Left ventricle myocardium inferior (tissue), 1 donor: ENCODE data around the gene CMTM3. TPM values are rescaled to one million over a fixed set of nuclear protein-coding genes. Genes with fewer than 3 reads are reported as not detected.

Source experiments
- DNase-seq: peaks from one replicate; pipeline ENCODE4 v3.0.0-alpha.2; 2020
- H3K27ac ChIP-seq: fragments of 200-600 bp; replicated peaks from 2 replicates; pipeline ENCODE4 v1.8.0; 2021
- H3K27me3 ChIP-seq: fragments of 200-600 bp; 2 replicates; pipeline ENCODE4 v1.8.0; 2021; ENCODE audit warnings: low read depth
- H3K36me3 ChIP-seq: fragments of 200-600 bp; 2 replicates; pipeline ENCODE4 v1.8.0; 2021
- H3K4me1 ChIP-seq: fragments of 200-600 bp; 2 replicates; pipeline ENCODE4 v1.8.0; 2021
- H3K4me3 ChIP-seq: fragments of 200-600 bp; 2 replicates; pipeline ENCODE4 v1.8.0; 2021; ENCODE audit warnings: mild to moderate bottlenecking, moderate library complexity
- H3K9me3 ChIP-seq: fragments of 200-600 bp; replicated peaks from 2 replicates; pipeline ENCODE4 v1.8.0; 2021
- intact Hi-C: fragments of 100-400 bp; cut with micrococcal nuclease; formaldehyde crosslinking; loops from one replicate; pipeline ENCODE4 v1.11.0; 2022
- total RNA-seq: library from RNA; stranded (reverse); fragmentation: NEBNext Ultra II Directional; extraction: Animal tissue kit (Norgen Biotek cat#: 25700); gene quantifications from one replicate; pipeline ENCODE4 v1.2.1, GENCODE V29; 2021
- TF ChIP-seq, protein P1 (sequence below): fragments of 200-600 bp; IDR thresholded peaks from 2 replicates; pipeline ENCODE4 v1.8.0; 2021; ENCODE audit warnings: antibody characterized with exemption, mild to moderate bottlenecking, borderline replicate concordance
- donor health status: DM: no; HTN: yes; CAD: no; lungs with severe emphysema.

CMTM3 gene
- total RNA-seq, 1 donor from 2014 or later = 8.3 TPM

DNA sequence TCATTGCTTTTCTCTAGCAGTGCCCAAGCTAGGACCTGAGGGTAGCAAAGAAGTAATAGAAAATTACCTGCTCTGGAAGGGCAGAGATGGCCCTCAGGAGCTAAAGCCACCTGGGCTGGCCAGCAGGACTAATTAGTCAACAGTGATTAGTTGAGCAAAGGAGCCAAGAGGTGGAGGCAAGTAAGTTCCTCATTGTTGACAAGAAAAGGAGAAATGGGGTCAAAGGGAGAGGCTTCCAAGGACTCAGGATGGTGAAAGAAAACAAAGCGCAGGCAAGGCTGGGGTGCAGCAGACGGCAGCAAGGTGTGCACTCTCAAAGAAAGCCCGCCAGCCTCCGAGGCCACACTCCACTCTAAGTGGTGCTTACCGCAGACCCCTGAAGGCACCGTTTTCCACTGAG, 47.5 kb downstream of the CMTM3 start:
- Histone ChIP-seq H3K36me3 (no peaks in the 10 kb centered on the region), H3K4me3 (no peak overlapping the region), H3K27ac (no peak overlapping the region), H3K4me1 (peaks cover 16% of the 10 kb centered on the region), H3K27me3 (no peaks in the 10 kb centered on the region), H3K9me3 (no peaks in the 10 kb centered on the region)
- intact Hi-C loops = no loop called here
- TF ChIP-seq, protein P1, sequence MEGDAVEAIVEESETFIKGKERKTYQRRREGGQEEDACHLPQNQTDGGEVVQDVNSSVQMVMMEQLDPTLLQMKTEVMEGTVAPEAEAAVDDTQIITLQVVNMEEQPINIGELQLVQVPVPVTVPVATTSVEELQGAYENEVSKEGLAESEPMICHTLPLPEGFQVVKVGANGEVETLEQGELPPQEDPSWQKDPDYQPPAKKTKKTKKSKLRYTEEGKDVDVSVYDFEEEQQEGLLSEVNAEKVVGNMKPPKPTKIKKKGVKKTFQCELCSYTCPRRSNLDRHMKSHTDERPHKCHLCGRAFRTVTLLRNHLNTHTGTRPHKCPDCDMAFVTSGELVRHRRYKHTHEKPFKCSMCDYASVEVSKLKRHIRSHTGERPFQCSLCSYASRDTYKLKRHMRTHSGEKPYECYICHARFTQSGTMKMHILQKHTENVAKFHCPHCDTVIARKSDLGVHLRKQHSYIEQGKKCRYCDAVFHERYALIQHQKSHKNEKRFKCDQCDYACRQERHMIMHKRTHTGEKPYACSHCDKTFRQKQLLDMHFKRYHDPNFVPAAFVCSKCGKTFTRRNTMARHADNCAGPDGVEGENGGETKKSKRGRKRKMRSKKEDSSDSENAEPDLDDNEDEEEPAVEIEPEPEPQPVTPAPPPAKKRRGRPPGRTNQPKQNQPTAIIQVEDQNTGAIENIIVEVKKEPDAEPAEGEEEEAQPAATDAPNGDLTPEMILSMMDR = no peak
- no peak for DNase-seq

DNA sequence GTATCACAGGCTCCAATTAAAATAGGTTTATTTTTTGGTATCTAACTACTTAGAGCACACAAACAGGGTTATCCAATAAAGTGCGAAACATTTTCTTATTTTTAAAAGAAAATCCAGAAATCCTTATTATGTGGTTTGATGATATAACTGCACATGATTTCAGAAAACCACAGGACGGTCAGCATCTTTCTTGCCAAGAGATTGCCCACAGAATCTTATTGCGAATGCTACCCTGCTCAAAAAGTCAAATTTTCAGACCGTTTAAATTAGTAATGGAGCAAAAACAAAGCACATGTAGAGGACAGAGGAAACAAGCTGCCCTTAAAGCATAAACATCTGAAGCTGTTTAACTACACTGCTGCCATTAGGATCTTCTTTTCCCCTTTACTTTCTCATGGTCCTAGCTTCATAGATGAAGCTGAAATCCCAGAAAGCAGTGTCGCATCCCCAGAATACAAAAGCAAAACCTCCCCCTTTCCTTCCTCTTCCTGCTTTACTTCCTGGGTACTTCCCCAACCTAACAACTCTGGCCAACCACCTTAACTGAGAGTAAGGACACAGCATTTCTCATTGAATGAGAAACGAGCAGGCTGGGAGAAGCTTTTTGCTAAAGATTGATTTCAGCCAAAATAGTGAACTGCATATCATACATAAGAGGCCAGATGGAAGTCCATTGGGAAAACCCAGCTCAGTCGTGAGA, 48.3 kb downstream of the CMTM3 start:
- Histone ChIP-seq H3K9me3 (no peaks in the 10 kb centered on the region), H3K4me1 (peaks cover 16% of the 10 kb centered on the region), H3K36me3 (no peaks in the 10 kb centered on the region), H3K4me3 (no peak overlapping the region), H3K27ac (no peak overlapping the region), H3K27me3 (no peaks in the 10 kb centered on the region)
- intact Hi-C loops = no loop called here
- TF ChIP-seq, protein P1 = no peak
- no peak for DNase-seq

DNA sequence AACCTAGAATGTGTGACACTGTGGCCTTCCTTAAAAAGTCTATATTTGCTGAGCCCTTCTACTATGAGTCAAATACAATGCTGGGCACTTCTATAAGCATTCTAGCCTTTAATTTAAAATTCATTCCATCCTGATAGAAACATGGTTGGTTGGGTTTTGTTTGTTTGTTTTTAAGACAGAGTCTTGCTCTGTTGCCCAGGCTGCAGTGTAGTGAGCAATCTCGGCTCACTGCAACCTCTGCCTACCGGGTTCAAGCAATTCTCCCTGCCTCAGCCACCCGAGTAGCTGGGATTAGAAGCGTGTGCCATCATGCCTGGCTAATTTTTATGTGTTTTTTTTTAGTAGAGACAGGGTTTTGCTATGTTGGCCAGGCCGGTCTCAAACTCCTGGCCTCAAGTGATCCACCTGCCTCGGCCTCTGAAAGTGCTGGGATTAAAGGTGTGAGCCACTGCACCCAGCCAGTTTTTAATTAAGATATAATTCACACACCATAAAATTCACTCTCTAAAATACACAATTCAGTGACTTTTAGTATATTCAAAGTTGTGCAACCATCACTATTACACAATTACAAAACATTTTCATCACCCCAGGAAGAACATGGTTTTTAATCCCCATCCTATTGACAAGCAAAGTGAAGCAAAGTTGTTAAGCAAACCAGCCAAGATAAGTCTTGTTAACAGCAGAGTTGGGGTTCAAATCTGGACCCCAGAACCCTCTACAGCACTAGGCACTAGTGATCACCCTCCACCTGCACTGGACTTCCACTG, 49.3 kb downstream of the CMTM3 start:
- intact Hi-C loops = no loop called here
- Histone ChIP-seq H3K27me3 (no peaks in the 10 kb centered on the region), H3K36me3 (no peaks in the 10 kb centered on the region), H3K9me3 (no peaks in the 10 kb centered on the region), H3K27ac (no peak overlapping the region), H3K4me1 (peaks cover 16% of the 10 kb centered on the region), H3K4me3 (no peak overlapping the region)
- no peak for DNase-seq
- TF ChIP-seq, protein P1 = no peak

DNA sequence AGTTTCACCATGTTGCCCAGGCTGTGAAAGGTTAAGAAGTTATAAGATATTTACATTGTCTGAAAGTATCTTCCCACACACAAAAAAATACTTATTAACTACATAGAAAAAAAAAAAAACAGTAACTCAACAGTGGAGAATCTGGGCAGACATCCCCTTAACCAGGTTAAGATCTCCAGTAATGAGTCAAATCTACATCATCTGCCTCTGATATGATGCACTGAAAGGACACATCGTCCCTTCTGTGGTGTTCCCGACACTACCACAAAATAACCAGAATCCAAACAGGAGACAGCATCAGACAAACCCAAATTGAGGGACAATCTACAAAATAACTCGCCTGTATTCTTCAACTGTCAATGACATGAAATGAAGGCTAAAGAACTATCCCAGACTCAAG, 52.0 kb downstream of the CMTM3 start:
- no peak for DNase-seq
- Histone ChIP-seq H3K27me3 (no peaks in the 10 kb centered on the region), H3K9me3 (no peaks in the 10 kb centered on the region), H3K27ac (no peak overlapping the region), H3K4me3 (no peak overlapping the region), H3K36me3 (no peaks in the 10 kb centered on the region), H3K4me1 (peaks cover 23% of the 10 kb centered on the region)
- TF ChIP-seq, protein P1 = no peak
- intact Hi-C loops = no loop called here

DNA sequence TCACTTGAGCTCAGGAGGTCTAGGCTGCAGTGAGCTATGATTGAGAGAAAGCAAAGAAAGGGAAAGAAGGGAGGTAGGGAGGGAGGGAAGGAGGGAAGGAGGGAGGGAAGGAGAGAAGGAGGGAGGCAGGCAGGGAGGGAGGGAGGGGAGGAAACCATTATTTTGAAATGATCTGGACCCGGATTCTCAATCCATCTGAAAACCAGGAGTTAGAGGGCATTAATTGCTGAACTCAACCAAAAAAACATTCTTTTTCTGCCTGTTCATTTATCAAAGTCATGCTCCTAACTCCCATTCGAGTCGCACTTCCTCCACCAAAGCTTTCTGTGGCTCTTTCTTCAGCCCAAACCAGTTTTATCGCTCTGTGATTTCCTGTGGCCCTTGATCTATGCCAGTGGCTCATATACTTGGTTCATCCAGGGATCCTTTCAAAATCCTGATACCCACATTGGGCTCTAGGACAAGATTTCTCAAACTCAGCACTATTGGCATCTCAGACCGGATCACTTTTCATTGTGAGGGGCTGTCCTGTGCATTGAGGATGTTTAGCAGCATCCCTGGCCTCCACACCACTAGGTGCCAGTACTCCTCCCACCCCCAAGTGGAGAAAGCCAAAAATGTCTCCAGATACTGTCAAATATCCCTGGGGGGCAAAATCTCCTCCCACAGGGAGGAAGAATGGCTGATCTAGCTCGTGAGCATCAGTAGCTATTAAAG, 53.8 kb downstream of the CMTM3 start:
- intact Hi-C loops = no loop called here
- TF ChIP-seq, protein P1 = no peak

More for the DNA sequence above, 53.8 kb downstream of the CMTM3 start:
- Histone ChIP-seq H3K4me3 (no peak overlapping the region), H3K4me1 (peaks cover 30% of the 10 kb centered on the region), H3K27ac (no peak overlapping the region), H3K36me3 (no peaks in the 10 kb centered on the region), H3K9me3 (no peaks in the 10 kb centered on the region), H3K27me3 (no peaks in the 10 kb centered on the region)
- DNase-seq = no peak
